GM21717 (cell line): Measurements from ENCODE around the gene TOMM40L.
"Not testable (repeated sequence)": the region's sequence is repeated elsewhere in the genome, so short reads cannot be mapped to it uniquely, and the experiment has no call there.

Source experiments
- ATAC-seq: cut with Tn5 transposase; IDR thresholded peaks from one replicate; pipeline ENCODE4 v1.9.1; 2021; ENCODE audit warnings: mild to moderate bottlenecking, moderate library complexity; ENCODE audit not compliant: unreplicated experiment

TOMM40L gene

DNA sequence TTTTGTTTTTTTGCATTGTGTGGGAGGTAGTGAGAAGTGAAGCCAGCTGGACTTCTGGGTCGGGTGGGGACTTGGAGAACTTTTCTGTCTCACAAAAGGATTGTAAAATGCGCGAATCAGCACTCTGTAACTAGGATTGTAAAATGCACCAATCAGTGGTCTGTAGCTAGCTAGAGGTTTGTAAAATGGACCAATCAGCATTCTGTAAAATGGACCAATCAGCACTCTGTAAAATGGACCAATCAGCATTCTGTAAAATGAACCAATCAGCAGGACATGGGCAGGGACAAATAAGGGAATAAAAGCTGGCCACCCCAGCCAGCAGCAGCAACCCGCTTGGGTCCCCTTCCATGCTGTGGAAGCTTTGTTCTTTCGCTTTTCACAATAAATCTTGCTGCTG, 24.2 kb downstream of the TOMM40L start:
- not testable (repeated sequence) for ATAC-seq

DNA sequence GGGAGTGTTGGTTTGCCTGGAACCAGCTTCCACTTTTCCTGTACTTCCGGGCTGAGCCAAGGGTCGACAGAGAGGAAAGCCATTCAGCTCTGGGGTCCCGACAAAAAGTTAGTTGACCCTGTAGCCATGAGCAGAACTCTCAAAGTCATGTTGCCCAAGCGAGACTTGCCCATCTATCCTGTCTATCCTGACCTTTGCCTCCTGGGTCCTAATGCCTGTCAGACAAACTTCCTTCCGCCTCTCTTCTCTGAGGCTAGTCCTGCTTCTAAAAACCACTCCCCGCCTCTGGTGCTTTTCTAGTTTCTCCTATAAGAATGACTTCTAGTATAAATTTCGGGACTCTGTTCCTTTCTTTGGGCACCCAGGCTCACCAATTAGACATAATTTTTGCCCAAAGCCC, 25.0 kb downstream of the TOMM40L start:
- ATAC-seq, result no peak

DNA sequence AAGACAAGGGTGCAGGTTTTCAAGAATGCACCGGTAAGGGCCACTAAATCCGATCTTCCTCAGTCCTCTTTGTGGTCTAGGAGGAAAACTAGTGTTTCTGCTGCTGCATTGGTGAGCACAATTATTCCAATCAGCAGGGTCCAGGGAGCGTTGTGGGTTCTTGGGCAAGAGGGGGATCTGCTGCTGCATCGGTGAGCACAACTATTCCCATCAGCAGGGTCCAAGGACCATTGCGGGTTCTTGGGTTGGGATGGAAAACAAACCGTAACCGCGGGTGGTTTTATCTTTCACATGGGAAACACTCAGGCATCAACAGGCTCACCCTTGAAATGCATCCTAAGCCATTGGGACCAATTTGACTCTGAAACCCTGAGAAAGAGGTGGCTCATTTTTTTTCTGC, 25.7 kb downstream of the TOMM40L start:
- ATAC-seq, result no peak

DNA sequence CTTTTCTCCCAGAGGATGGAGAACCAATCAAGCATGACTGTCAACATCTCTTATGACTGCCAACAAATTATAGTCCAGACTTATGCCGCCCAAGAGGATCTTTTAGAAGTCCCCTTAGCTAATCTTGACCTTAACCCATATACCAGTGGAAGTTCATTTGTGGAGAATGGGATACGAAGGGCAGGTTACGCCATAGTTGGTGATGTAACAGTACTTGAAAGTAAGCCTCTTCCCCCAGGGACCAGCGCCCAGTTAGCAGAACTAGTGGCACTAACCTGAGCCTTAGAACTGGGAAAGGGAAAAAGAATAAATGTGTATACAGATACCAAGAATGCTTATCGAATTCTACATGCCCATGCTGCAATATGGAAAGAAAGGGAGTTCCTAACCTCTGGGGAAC, 29.4 kb downstream of the TOMM40L start:
- ATAC-seq, result not testable (repeated sequence)

DNA sequence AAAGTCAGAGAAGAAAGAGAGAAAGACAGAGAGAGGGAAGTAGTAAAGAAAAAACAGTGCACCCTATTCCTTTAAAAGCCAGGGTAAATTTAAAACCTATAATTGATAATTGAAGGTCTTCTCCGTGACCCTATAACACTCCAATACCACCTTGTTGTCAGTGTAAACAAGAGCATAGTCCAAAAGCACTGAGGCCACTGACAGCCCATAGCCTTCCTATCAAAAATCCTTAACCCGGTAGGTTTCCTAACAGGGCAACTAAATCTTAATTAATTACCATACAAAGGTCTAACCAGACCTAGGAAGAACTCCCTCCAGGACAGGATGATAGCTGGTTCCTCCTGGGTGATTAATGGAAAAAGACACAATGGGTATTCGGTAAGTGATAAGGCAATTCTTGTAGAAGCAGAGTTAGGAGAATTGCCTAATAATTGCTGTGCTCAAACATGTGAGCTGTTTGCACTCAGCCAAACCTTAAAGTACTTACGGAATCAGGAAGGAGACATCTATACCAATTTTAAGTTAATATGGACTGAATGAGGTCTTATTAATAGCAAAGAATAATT, 30.2 kb downstream of the TOMM40L start:
- ATAC-seq, result not testable (repeated sequence)

DNA sequence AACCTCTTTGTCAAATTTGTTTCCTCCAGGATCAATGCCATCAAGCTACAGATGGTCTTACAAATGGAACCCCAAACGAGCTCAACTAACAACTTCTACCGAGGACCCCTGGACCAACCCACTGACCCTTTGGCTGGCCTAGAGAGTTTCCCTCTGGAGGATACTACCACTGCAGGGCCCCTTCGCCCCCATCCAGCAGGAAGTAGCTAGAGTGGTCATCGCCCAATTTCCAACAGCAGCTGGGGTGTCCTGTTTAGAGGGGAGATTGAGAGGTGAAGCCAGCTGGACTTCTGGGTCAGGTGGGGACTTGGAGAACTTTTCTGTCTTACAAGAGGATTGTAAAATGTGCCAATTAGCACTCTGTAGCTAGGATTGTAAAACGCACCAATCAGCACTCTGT, 31.2 kb downstream of the TOMM40L start:
- ATAC-seq, result not testable (repeated sequence)

DNA sequence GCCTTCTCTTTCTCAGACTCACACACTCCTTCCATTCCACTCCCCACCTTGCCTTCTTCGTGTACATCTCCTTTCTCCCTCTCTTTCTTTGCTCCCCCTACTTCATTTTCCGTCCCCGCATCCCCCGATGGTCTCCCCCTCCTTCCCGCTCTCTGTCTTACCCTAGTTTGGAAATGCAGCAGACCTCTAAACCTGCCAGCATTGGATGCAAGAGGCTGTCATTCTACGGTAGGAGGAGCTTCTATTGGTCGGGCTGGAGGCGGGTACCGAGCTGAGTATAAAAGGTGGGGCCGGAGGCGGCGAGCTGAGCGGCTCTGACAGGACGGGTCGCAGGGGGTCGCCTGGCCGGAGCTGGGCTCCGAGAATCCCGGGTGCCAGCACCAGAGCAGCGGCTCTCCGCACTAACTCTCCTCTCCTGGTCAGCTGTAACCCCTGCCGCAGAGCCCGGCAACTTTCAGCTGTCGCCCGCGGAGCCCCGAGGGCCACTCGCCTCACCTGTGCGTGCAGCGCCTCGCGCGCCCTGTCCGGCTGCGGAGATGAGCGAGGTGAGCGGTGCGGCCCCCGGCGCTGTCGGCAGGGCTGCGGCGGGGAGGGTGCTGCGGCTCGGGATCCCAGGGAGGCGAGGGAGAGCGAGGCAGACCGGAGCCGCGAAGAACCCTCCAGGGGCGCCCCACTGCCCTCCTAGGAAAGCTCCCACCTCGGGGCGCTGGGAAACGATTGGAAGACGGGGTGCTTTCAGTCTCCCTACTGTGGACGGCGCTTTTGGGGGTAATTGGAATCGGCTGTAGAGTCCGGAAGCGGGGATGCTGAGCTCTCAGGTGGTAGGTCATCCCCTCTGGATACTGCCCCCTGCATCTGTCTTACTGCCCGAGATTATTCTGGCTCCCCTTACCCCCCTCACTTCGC, 32.8 kb downstream of the TOMM40L start, which contains the start of gene PCP4L1:
TSS of gene PCP4L1 (plus strand) at position 307 of the 906 bp plus-strand sequence. CDS start at position 537, 230 bp downstream.
- no peak for ATAC-seq

DNA sequence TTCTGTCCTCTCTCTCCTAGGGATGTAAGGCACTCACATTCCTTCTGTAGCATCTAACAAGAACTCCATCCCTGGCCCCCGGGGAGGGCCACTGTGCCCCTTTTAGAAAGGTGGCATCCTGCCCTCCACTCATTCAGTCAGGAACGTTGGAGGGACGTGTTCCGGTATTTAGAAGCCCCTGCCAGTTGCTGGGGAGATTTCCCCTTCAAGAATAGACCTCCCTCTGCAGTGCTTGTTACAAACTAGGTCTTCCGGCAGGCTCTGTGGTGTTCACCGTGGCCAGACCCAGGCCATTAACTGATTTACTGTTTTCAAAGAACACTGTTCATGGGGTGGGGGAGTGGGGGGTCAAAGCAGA, 33.5 kb downstream of the TOMM40L start:
- no peak for ATAC-seq

DNA sequence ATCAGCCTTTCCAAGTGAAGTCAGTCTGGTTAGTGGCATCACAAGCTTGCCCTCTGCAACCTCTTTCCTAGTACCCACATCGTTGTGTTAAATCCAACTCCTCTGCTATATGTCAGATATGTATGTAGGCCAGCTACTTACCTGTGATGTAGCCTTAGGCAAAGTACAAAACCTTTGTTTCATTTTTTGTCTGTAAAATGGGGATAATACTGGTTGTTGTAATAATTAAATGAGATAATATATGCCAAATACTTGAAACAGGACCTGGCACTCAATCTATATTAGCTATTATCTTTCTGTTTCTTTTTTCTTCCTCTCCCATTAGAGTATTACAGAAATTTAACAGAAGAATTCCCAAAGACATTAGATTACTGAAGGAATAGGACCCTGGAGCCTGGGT, 33.9 kb downstream of the TOMM40L start:
- ATAC-seq, result no peak

DNA sequence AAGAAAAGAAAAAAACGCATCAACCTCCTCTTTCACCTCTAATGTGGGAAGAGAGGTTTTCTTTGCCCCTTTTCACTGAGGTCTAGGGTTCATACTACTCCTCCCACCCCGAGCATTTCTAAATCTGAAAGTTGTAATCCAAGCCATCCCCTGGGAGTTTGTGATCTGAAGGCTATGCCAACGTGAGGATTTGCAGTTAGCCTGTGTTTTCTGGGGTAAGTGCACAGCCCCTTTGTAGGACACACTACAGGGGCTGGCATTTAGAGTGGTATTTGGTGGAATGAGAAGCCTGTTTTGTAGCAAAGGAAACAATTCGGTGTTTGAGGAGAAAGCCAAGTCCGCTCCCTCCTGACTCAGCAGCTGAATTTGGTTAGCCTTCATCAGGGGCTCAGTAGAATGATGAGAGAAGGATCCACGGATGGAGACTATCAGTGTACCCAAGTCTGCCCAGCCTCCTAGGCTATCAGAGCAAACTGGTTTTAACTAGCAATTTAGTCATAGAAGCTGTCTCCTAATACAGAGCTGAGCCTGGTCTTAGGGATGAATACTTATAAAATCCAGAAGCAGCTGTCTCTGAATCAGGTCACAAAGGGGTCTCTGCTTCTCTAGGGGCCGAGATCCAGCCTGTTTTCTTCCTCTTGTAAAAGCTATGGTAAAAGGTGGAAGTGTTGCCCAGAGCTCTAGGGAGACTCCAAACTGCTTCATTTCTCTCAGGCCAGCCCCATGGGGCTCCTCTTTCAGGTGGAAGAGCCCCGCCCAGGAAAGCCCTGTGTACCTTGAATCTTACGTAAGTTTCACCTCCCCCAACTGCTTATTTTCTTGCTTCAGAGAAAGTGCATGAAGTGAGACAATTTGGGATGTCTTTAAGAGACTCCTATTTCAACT, 34.8 kb downstream of the TOMM40L start:
- no peak for ATAC-seq

DNA sequence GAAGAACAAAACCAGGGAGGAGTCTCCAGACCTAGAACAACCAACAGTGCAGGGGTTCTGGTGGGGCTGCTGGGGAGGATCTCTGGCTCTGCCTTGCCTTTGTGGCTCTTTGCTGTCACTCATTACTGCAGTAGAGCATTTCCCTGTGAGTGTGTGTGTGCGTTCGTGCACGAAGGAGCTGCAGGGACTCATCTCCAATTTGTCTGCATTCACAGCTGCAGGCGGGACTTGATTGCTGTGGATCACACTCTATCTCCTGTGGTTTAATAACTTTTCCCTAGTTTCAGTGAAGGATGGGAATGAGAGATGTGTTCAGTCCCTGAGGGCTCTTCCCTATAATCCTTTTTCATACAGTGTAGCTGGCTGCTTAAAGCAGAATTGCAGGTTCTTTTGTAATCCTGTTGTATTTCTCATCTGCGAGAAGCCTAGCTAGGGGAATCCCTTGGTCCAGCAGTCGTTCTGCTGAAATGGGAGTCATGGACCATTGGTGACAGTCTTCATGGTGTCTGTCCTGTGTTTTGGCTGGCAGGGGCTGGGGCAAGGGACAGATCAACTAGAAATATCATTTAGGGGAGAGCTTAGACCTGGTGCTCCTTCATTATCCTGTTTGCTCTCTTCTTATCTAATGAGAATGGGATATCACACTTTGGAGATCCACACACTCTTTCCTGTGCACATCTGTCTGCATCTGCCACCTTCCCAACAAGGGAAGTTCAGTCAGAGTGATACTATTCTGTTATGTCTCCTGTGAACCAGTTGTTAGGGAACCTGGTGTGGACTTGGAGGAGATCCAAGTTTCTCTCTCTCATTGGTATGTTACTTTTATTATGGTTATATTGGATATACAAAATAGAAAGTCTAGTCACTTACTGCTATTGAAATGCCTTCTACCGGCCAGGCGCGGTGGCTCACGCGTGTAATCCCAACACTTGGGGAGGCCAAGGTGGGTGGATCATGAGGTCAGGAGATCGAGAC, 35.7 kb downstream of the TOMM40L start:
- no peak for ATAC-seq

DNA sequence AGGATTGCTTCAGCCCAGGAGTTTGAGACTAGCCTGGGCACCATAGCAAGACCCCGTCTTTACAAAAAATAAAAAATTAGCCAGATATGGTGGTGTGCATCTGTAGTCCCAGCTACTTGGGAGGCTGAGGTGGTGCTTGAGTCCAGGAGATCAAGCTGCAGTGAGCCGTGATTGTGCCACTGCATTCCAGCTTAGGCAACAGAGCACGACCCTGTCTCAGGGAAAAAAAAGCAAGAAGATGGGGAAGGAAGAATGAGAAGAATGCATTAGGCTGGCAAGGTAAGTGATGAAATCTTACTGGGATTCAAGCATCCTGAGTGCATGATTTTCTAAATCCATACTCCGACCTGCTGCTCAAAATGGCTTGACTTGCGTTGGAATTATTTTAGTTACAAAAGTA, 39.4 kb downstream of the TOMM40L start:
- ATAC-seq, result no peak

DNA sequence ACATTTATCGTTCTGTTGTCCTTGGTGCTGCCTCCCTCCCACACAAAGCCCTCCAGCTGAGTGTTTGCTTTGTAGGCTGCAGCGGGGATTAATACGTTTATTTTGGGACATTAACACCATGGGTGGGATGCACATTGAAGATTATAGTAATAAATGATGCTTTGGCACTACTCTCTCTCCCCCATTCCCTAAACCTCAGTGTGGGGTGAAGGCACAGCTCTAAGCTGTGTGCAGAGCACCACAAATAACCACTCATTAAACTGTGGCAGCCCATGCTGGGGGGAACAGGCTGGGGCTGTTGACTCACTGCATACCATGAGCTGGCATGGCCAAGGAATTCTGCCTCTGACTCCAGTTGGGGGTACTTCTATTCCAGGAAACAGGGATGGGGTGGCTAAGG, 40.3 kb downstream of the TOMM40L start:
- no peak for ATAC-seq

DNA sequence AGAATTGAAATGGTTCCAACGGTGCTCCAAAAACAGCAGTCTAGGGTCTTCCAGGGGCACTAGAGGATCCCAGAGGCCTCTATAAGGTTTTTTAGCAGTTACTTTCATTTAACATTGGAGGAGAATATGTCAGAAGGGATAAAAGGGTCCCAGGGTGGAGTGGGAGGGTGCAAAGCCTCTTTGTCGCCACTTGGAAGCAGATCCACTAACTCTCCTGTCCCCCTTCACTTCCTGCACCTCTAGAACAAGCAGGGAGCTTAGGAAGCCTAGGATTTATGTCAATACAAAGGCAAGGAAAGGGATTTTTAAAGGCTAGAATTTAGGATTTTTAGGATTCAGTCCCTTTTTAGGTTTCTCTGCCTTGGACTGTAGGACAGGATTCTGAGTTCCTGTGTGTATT, 41.0 kb downstream of the TOMM40L start:
- no peak for ATAC-seq

DNA sequence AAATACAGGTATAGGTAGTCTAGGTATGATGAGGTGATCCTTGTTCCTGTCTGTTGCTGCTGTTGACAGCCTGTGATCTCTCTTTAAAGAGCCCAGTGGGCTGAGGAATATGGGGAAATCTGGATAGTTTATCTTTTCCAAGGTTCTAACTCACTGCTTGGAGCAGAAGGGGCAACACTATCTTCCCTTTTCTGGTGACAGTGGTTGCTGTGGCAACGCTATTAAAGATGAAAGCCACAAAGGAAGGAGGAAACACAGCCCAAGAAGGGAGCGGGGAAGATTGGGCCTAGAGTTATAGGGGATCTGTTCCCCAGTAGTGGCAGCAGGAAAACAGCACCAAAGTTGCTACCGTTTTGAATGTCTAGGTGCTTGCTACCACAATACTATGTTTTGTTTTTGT, 41.5 kb downstream of the TOMM40L start:
- ATAC-seq, result no peak

DNA sequence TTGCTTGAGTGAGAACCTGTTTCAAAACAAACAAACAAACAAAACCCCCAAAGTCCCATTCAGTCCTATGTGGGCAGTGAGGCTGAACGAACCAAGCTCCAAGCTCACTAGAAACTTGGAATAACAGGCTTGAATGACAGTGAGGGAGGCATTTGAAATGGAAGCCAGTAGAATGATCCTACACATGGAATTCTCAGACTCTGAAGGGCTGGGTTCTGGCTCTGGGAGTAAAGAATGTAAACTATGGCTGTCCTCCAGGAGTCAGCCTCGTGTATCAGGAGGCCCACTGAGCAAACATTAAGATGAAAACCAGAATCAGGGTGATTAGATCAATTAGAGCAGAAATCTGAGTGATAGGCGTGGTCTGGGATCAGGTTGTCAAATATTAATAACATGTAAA, 47.5 kb downstream of the TOMM40L start:
- no peak for ATAC-seq

DNA sequence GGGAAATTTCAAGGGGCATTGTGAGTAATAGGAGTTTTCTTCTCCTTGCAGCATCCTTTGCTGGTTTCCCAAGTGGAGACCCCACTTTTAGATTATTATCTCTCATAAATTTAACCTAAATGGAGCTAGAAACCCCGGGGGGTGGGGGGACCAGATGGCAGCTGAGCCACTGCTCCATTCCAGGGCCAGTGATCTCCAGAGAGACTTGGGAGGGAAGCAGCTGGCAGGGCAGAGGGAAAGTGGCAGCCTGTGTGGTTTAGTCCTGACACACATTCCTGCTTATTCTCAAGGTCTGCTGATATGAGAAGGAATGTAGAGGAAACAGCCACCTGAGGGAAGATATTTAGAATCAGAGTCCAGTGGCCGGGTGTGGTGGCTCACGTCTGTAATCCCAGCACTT, 49.0 kb downstream of the TOMM40L start:
- no peak for ATAC-seq
